ENCODE results near the gene LASP1.

DNA sequence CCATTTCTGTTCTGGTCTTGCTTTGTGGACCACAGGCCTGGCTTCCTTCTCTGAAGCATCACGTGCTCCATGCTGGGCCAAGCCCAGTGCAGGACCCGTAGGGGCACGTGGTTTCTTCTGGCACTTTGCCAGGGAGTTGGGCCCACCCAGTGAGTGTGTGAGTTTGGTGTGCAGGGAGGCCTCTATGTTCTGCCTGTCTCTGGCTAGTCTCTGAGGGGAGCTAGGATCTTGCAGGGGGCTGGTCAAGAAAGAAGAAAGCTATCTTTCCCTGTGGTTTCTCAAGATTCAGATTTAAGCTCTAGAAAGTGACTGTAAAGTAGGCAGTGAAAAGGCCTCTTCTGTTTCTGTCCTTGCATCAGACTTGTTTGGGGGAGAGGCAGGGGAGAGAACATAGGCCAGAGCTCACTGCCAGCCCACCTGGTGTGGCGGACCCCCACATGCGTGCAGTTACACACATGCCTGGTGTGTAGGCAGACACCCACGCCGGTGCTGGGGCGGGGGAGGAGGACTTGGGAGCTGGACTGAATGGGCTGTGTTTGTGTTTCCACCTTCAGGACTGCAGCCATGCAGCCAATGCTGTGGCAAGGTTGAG, 11.8 kb downstream of the LASP1 start:
- TF ChIP-seq CTCF (IDR thresholded peaks at IDR 0.05): no peak
- no peak for TF ChIP-seq POLR2A (IDR thresholded peaks at IDR 0.05)
- TF ChIP-seq POLR2AphosphoS5 (IDR thresholded peaks at IDR 0.05; ENCODE audit: insufficient read depth in 1 of 2, low read depth in 1 of 2): no peak
